Fibroblast of lung (primary cell): ENCODE measurements around the gene FAHD2A. TPM values are rescaled to one million over a fixed set of nuclear protein-coding genes. Genes with fewer than 3 reads are reported as not detected.
"Not testable (repeated sequence)": the region's sequence is repeated elsewhere in the genome, so short reads cannot be mapped to it uniquely, and the experiment has no call there.

Experiments used
- DNase-seq, 2 donors: peaks; one replicate each; pipeline versions ENCODE4 v3.0.0 to v3.0.0-alpha.2; 2010; ENCODE audit warnings: low read depth in 2 of 2
- H2AFZ ChIP-seq: 2 replicates; pipeline ENCODE4 v1.5.1; 2012; ENCODE audit warnings: low read length, control low read depth, inconsistent platforms
- H3K27ac ChIP-seq: 2 replicates; pipeline ENCODE4 v1.5.1; 2011; ENCODE audit warnings: low read length, control low read depth; ENCODE audit not compliant: insufficient read depth
- H3K27me3 ChIP-seq: 2 replicates; pipeline ENCODE4 v1.5.1; 2011; ENCODE audit warnings: mild to moderate bottlenecking, low read length; ENCODE audit not compliant: control insufficient read depth, insufficient read depth
- H3K36me3 ChIP-seq: 2 replicates; pipeline ENCODE4 v1.5.1; 2011; ENCODE audit warnings: low read length; ENCODE audit not compliant: control insufficient read depth, insufficient read depth
- H3K4me1 ChIP-seq: 2 replicates; pipeline ENCODE4 v1.5.1; 2011; ENCODE audit warnings: low read length; ENCODE audit not compliant: control insufficient read depth, insufficient read depth; ENCODE audit errors: extremely low read depth
- H3K4me2 ChIP-seq: 2 replicates; pipeline ENCODE4 v1.5.1; 2011; ENCODE audit warnings: low read length, control low read depth; ENCODE audit not compliant: insufficient read depth; ENCODE audit errors: extremely low read depth
- H3K4me3 ChIP-seq, 4 experiments: fragments of 200-600 bp in 1 of 4; sonication (generic) in 1 of 4; replicated peaks in 1 of 4; 2 replicates each; pipeline ENCODE4 v1.5.1; 2011 to 2016; ENCODE audit warnings: low read length in 4 of 4, low read depth in 3 of 4, mild to moderate bottlenecking in 3 of 4, control low read depth in 2 of 4, inconsistent platforms in 1 of 4, mixed read lengths in 1 of 4; ENCODE audit not compliant: insufficient read depth in 1 of 4; ENCODE audit errors: control extremely low read depth in 1 of 4
- H3K79me2 ChIP-seq: 2 replicates; pipeline ENCODE4 v1.5.1; 2012; ENCODE audit warnings: mild to moderate bottlenecking, low read length, inconsistent platforms; ENCODE audit not compliant: control insufficient read depth, insufficient read depth
- H3K9ac ChIP-seq: 2 replicates; pipeline ENCODE4 v1.5.1; 2011; ENCODE audit warnings: mild to moderate bottlenecking, low read length, control low read depth; ENCODE audit not compliant: insufficient read depth
- H3K9me3 ChIP-seq: 2 replicates; pipeline ENCODE4 v1.5.1; 2012; ENCODE audit warnings: low read depth, low read length; ENCODE audit not compliant: control insufficient read depth, insufficient read depth
- H4K20me1 ChIP-seq: 2 replicates; pipeline ENCODE4 v1.5.1; 2011; ENCODE audit warnings: low read length; ENCODE audit not compliant: control insufficient read depth, insufficient read depth; ENCODE audit errors: extremely low read depth
- EZH2 ChIP-seq: IDR thresholded peaks from 2 replicates; pipeline ENCODE4 v1.5.1; 2012; ENCODE audit warnings: low read length, control low read depth, mild to moderate bottlenecking; ENCODE audit errors: missing control alignments
- polyA plus RNA-seq, 2 donors: library from polyadenylated mRNA; depleted of rRNA in 1 of 2; stranded (reverse) in 1 of 2; unstranded in 1 of 2; fragments of >200 nt; gene quantifications; 2 replicates each; pipeline ENCODE4 v1.2.1, GENCODE V29; 2011 to 2012; ENCODE audit warnings: missing spikeins in 1 of 2
- total RNA-seq: library from RNA; depleted of rRNA; stranded (reverse); fragments of >200 nt; gene quantifications from 2 replicates; pipeline ENCODE4 v1.2.1, GENCODE V29; 2014
- TF ChIP-seq, protein P1 (sequence below), 2 donors: IDR thresholded peaks in 1 of 2; conservative IDR thresholded peaks in 1 of 2; 1 replicate in 1 of 2; 2 replicates in 1 of 2; pipeline ENCODE4 v1.5.1; 2011 to 2012; ENCODE audit warnings: low read length in 2 of 2, control low read depth in 1 of 2, inconsistent platforms in 1 of 2, low read depth in 1 of 2, mild to moderate bottlenecking in 1 of 2

The FAHD2A gene
- total and polyA plus RNA-seq, 2 donors (not counting 1 experiment from before 2014, with no cell fraction given) = 22.1 to 32.5 TPM

DNA sequence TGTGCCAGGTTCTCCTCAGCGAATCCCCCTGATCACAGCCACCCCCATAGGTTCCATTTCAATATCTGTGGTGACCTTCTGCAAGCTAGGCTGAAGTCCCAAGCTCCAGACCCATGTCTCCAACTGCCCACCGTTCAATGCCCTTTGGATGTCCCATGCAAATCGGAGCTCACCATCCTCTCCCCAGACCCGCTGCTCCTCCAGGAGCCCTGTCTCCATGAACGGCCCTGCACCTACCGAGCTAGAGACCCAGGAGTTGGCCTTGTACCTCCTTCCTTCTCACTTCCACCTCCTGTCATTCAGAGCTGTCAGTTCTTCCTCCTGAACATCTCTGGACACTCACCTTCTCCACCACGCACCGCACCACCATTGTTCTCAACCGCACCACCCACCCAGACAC is 1.0 kb upstream of the FAHD2A start:
- H3K9ac ChIP-seq = no peak overlapping the region
- H4K20me1 ChIP-seq = no peaks in the 10 kb centered on the region
- H3K4me2 ChIP-seq = peak overlapping the region; percentile 92
- H2AFZ ChIP-seq = no peak overlapping the region
- no peak for DNase-seq
- H3K27ac ChIP-seq = no peak overlapping the region
- H3K9me3 ChIP-seq = no peaks in the 10 kb centered on the region
- H3K36me3 ChIP-seq = no peaks in the 10 kb centered on the region
- H3K4me3 ChIP-seq = peak overlapping the region; percentile 71 to 96 (median 90)
- no peaks in the 10 kb centered on the region for H3K27me3 ChIP-seq
- TF ChIP-seq, protein P1, sequence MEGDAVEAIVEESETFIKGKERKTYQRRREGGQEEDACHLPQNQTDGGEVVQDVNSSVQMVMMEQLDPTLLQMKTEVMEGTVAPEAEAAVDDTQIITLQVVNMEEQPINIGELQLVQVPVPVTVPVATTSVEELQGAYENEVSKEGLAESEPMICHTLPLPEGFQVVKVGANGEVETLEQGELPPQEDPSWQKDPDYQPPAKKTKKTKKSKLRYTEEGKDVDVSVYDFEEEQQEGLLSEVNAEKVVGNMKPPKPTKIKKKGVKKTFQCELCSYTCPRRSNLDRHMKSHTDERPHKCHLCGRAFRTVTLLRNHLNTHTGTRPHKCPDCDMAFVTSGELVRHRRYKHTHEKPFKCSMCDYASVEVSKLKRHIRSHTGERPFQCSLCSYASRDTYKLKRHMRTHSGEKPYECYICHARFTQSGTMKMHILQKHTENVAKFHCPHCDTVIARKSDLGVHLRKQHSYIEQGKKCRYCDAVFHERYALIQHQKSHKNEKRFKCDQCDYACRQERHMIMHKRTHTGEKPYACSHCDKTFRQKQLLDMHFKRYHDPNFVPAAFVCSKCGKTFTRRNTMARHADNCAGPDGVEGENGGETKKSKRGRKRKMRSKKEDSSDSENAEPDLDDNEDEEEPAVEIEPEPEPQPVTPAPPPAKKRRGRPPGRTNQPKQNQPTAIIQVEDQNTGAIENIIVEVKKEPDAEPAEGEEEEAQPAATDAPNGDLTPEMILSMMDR (conservative IDR thresholded peaks at IDR 0.05 in 1 of 2, IDR thresholded peaks at IDR 0.05 in 1 of 2; ENCODE audit: low read depth in 1 of 2, low read length in 2 of 2) = no peak
- no peak for TF ChIP-seq EZH2
- H3K79me2 ChIP-seq = peaks cover 11% of the 10 kb centered on the region
- peaks cover 5% of the 10 kb centered on the region for H3K4me1 ChIP-seq

DNA sequence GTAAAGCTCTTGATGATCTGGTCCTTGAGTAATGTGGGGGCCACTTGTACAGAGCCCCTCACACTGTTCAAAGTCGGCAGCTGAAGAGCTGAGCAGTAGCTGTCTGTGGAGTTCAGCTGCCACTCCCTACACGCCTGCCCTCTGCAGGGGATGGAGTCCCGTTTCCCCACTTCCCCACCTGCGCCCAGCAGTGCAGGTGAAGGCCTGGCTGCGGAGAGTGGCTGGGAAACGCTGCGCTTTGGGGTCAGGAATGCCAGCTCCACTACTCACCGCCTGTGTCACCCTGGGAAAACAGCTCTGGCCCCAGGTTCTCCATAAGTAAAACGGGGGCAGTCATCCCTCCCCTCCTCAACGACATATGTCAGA is 521 bp upstream of the FAHD2A start:
- not testable (repeated sequence) for DNase-seq, H3K27me3 ChIP-seq, H3K4me1 ChIP-seq, H4K20me1 ChIP-seq, H3K9me3 ChIP-seq, H3K36me3 ChIP-seq
- Histone ChIP-seq H2AFZ (peak overlapping the region; percentile 96), H3K4me2 (peak overlapping the region; percentile 92), H3K79me2 (peaks cover 11% of the 10 kb centered on the region), H3K4me3 (peak overlapping the region; percentile 71 to 96 (median 90)), H3K9ac (peak overlapping the region; percentile 78), H3K27ac (peak overlapping the region; percentile 85)

DNA sequence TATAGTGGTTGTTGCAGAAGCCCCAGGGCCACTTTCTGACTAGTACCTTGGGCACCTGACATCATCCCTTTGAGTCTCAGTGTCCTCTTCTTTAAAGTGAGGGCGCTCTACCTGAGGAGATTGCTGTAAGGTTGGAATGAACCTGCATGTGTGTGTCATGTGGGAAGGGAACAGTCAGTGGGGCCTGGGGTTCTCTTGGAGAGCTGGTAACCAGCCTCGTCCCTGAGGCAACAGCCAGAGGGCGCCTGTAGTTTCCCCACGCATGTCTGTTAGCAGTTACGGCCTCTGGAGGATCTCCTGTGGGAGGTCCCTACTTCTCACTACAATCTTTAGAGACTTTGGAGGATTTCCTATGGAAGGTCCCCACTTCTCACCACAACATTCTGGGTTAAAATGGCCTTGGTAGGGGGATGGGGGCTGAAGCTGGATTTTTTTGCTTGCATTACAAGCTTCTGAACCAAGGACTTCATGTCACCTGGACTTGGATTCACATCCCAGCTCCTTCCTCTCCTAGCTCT is 755 bp downstream of the FAHD2A start:
- H4K20me1 ChIP-seq, H3K4me1 ChIP-seq, H3K36me3 ChIP-seq, H3K9me3 ChIP-seq, H3K27me3 ChIP-seq: not testable (repeated sequence)
- H3K27ac ChIP-seq = peak overlapping the region; percentile 85
- peak; percentile 29 to 30 for DNase-seq
- TF ChIP-seq, protein P1 (conservative IDR thresholded peaks at IDR 0.05 in 1 of 2, IDR thresholded peaks at IDR 0.05 in 1 of 2; ENCODE audit: low read depth in 1 of 2, low read length in 2 of 2) = peak; percentile 35 to 43
- H3K79me2 ChIP-seq = peaks cover 11% of the 10 kb centered on the region
- peak overlapping the region; percentile 68 for H2AFZ ChIP-seq
- peak overlapping the region; percentile 86 for H3K4me2 ChIP-seq
- H3K9ac ChIP-seq = peak overlapping the region; percentile 78
- H3K4me3 ChIP-seq = peak overlapping the region; percentile 71 to 96 (median 90)

DNA sequence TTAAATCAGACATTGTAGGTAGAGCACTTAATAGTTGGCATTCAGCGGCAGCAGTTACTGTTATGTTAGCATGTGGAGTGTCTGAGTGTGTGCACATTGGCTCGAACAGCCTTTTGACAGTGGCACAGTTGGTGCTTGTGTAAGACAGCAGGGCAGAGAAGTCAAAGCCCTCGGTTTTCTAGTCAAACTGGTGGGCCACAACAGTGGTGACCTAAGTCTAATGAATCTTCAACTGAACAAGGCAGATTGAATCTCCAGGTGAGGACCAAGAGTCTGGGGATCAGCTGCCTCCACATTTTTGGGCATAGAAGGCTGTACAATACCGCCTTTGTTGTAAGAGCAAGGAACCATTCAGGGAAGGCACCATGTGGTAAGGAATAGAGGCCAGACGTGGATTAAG is 1.3 kb downstream of the FAHD2A start:
- peaks cover 11% of the 10 kb centered on the region for H3K79me2 ChIP-seq
- H3K36me3 ChIP-seq, H2AFZ ChIP-seq, H4K20me1 ChIP-seq, H3K27me3 ChIP-seq, H3K9ac ChIP-seq, H3K9me3 ChIP-seq, H3K27ac ChIP-seq, H3K4me1 ChIP-seq, DNase-seq: not testable (repeated sequence)
- H3K4me2 ChIP-seq = peak overlapping the region; percentile 86
- peak overlapping the region in 2 of 4 experiments; percentile 71 to 88 for H3K4me3 ChIP-seq

DNA sequence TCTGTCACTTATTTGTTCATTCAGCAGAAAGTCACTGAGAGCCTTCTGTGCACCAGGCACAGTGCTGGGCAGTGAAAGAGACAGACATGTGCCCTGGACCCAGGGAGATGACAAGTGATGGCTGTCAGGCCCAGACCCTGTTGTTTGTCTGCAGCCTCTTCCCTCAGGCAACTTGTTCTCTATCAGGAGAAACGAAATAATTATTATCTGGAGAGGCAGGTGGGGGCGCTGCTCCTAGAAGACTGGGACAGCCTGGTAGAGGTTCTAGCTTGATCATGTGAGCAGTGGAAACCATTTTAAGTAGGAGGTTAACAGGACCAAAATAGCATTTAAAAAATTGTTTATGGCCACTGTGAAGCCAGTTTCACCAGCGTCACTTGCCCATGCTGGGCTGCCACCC is 2.2 kb downstream of the FAHD2A start:
- H3K4me3 ChIP-seq, DNase-seq, H3K27me3 ChIP-seq, H4K20me1 ChIP-seq, H3K9me3 ChIP-seq, H2AFZ ChIP-seq, H3K4me1 ChIP-seq, H3K27ac ChIP-seq, H3K4me2 ChIP-seq, H3K36me3 ChIP-seq, H3K9ac ChIP-seq: not testable (repeated sequence)
- H3K79me2 ChIP-seq = peaks cover 11% of the 10 kb centered on the region
